HG02884 (cell line): ENCODE measurements around the gene EPYC.
A peak's percentile ranks its signal among the peaks of the same experiment; 100 is the strongest.

ENCODE experiments used
- ATAC-seq: cut with Tn5 transposase; IDR thresholded peaks from one replicate; pipeline ENCODE4 v1.9.1; 2021; ENCODE audit warnings: mild to moderate bottlenecking, moderate library complexity; ENCODE audit not compliant: unreplicated experiment

The EPYC gene, protein sequence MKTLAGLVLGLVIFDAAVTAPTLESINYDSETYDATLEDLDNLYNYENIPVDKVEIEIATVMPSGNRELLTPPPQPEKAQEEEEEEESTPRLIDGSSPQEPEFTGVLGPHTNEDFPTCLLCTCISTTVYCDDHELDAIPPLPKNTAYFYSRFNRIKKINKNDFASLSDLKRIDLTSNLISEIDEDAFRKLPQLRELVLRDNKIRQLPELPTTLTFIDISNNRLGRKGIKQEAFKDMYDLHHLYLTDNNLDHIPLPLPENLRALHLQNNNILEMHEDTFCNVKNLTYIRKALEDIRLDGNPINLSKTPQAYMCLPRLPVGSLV

DNA sequence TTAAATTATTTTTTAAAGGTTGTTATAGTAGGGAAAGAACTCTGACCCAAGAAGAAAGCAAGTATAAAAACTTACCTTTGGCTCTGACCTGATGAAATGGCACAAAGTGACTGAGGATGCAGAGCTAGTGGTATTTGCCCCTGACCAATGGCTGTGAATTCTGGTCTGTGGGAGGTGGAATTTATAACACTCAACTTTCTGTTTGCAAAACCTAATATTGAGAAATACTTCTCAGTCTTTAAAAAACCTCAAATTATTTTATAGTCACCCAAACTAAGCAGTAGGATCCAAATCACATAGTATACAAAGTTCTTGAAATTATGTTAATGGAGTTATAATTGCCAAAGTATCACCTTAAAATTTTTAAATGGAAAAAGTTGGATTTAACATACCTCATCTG lies at the start of gene EPYC:
Gene EPYC, minus strand, starts transcription at position 101 of the 400 bp plus-strand sequence. CDS start 2,407 bp downstream, outside the sequence.
- no peak for ATAC-seq

DNA sequence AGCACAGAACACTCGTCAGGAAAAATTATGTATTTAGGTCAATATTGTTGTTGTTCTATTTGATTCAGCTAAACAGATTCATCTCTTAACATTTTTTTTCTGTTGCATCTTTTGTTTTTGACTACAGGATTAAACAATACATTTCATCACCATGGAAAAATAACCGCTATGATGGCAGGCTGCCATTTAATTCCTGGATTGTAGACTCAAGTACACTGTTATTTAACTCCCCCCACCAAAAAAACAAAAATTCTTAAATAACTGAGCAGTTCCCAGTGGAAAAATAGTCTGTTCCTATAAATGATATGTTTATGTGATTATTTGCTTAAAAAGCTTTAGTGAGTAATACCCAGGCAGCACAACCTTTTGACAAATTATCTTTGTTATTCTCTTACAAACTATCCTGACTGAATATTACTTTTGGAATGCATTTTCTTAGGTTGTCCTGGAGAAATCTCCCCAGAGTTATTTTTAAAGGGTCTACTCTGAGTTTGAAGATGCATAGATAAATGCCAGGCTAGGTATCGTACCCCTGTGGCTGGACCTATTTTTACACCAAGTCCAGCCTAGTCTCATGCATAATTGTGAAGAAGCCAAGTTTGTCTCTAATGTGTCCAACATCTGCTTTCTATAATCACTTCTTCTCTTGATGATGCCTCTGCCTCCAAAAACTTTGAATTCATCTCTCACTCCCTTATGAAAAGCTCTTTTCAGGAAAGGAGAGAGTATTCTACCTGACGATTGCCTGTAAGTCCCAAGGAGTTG lies 49.4 kb upstream of the EPYC start:
- no peak for ATAC-seq

DNA sequence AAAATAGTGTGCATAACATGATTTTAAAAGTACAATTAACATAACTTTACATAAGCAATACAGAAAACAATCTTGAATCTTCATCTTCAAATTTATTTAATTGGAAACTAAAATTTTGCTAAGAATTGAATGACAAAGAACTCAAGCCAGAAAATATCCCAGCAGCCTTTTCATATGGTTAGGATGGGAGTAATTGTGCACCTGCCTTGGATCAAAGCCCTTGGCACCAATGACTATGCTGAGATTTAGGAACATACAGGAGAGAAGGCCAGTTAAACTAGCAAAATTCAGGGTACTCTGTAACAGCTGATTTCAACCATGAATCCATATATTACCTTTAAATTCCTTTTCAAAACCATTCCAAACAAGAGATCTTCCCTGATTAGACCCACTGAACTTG lies 47.3 kb upstream of the EPYC start:
- no peak for ATAC-seq

DNA sequence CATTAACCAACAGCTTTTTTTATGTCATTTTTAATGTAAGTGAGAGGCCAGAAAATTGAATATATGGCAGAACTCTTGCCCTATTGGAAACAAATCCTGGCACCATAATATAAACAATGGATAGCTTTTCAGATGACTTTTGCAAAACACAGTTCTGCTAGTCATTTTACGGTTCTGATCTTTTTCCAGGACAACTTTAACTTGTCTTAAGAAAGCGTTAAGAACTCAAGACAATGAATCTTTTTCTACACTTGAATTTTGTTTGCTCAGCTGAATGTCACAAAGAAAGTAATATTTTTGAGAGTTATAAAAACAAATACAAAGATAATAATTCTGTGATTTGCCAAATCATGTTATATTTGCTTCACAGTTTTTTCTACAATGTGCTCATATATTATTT lies 39.8 kb upstream of the EPYC start:
- ATAC-seq = no peak

DNA sequence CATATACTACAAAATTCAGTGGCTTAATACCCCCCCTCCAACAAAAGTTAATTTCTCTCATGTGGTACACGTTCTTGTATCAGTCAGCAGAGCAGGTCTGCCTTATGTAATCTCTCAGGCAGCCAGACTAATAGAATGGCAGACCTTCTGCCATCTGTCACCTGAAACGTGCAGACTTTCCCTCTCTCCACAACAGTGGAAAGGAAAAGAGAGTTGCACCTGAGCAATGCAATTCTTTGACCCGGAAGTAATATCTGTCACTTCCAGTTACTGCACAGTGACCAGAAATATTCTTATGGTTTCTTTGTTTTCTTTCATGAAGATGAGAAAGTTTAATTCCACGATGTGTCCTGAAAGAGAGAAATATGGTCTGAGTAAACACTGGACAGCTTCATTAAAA lies 38.6 kb upstream of the EPYC start:
- ATAC-seq = no peak

DNA sequence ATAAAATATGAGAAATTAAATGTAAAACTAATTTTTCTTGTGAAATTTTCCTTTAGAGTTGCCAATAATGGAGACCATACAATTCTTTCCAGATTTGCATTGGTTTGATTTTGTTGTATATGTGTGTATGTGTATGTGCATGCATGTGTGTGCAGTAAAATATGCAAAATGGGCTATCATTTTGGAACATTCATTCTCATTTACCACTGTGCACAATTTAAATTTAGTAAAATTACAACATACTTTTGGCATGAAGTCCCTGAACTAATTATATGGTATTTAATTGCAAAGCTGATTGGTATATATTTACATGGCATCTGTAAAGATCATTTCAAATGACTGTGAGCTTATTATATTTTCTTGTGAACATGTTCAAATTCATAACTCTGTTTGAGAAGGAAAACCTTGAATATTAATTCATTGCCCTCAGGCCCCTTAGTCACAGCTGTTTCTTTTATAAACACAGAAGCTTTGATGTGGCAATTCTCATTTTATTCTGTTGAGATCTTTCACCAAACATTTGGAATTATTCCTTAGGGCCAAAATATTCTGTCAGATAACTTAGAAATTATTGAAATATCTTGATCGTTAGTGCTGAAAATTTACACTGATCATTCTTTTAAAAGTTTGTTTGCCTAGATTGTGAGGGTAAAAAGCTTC lies 35.5 kb upstream of the EPYC start:
- no peak for ATAC-seq

DNA sequence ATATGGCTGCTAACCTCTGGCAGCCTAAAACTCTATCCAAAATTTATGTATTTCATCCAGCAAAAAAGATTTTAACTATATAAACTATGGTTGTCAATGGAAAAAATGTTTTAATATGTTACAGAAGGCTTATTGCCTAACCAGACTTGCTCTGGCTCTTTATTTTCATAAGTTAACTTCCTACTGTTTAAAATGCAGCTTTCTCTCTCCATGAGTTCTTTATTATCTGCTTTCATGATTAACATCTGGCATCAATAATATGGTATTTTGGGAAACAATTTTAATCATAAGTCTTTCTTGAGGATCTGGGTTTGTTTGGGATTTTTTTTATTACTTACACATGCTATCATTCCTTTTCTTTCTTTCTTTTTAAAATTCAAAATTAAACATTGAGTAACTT lies 32.5 kb upstream of the EPYC start:
- ATAC-seq = no peak

DNA sequence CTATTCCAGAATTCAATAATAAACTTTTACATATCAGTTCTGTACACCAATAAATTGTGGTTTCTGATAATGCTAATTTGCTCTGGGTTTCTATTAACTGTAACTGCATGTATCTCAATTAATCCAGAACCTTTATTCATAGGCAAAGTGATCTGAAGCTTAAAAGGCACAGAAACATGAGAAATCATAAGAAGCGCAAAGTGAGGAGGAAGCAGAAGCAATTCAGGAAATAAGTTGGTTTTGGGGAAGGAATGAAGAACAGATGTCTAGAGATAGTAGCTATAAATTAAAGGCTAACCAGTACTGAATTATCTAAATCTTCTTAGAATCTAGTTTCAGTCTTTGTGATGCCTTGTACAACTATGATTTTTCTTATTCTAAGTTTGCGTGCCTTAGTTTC lies 28.5 kb upstream of the EPYC start:
- ATAC-seq = no peak

DNA sequence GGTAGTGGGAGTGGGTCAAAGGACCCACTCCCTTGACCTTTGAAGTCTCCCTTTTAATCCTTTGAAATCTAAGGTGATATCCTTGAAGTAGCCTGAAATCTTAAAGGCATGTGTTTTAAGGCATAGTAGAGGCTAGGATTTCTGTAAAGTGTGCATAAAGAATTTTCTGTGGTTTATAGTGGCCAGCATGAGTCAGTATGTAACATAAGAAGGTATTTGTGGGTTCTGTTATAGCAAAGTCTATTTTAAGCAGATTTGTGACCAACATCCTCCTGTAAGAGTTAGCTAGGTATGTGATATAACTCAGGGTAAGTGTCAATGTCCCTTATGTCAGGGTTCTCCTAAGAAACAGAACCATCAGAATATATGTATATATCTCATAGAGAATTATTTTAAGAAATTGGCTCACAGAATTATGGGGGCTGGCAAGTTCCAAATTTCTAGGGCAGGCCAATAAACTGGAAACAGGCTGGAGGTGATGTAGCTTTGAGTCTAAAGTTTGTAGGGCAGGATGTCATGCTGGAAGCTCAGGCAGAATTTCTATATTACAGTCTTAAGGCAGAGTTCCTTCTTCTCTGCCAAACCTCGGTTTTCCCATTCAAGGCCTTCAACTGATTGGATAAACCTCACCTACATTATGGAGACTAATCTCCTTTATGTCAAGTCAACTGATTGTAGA lies 18.7 kb upstream of the EPYC start:
- peak; percentile 90 for ATAC-seq

DNA sequence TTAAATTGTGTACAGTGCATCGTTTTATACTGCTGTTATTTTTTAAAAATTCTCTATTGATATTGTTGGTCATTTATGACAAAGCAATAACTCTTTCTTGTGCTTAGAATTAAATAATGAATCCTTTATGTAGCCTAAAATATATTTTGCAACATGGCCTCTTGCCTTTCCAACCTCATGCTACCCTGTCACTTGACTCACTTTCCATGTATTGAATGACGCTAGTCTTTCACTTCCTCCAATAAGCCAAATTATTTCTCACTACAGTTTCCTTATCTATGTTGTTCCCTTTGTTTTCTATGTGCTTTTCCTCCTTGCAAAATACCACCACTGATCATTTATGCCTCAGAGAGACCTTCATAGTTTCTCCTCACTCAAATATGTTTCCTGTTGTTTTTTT lies 16.3 kb upstream of the EPYC start:
- ATAC-seq = no peak

DNA sequence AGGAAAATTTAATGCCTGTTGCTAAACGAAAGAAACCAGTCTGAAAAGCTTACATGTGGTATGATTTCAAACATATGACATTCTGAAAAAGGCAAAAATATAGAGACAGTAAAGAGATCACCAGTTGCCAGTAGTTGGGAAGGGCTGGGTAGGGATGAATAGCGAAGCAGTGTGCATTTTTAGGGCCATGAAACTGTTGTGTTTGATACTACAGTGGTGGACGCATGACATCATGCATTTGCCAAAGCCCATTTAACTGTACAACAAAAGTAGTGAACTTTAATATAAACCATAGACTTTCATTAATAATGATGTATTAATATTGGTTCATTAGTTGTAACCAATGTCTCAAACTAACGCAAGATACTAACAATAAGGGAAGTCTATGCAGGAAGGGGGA lies 14.7 kb upstream of the EPYC start:
- no peak for ATAC-seq

DNA sequence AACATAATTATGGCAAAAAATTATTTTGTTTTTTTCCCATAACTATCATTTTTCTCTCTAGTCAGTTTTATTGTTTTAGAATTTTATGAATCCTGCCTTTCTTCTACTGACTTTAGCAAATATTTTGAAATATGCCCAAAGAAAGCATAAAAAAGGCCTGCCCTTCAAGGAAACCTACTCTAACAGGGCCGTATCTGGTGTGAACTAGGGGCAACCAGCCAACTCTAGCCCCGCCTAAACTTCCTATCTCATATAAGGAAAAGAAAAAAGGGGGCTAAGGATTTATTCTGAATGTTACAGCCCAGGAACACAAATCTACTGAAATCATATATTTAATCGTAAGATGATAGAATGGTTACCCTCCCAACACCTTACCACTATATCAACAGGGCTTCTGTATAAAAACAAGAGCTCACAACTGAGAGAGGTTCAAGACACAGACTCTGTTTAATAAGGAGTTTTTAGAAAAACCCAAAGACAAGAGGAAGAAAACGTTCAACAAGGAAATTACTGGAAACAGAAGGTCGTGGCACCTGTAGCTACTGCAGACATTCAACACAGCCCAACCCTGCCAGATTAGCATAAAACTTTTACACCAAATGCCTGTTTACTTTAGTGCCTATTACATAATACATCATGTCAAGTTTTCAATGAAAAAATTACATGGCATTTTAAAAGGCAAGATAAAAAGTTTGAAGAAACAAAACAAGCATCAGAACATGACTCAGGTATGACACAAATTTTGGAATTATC lies 12.9 kb upstream of the EPYC start:
- ATAC-seq = no peak

DNA sequence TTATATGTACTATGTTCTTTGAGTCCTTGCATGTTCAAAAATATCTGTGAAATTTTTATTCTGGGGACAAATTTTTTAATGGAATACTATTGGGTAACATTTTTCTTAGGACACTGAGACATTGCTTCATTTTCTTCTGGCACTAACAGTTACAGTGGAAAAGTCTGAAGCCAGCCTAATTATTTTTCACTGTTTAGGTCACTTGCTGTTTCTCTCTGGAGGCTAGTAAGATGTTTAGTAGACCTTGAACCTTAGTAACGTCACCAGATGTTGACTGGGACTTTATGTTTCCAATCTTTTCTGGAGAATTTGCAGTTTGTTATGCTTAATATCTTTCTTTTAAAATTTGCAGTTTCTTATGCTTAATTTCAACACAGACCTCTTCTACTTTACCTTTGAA lies 12.3 kb upstream of the EPYC start:
- ATAC-seq = no peak

DNA sequence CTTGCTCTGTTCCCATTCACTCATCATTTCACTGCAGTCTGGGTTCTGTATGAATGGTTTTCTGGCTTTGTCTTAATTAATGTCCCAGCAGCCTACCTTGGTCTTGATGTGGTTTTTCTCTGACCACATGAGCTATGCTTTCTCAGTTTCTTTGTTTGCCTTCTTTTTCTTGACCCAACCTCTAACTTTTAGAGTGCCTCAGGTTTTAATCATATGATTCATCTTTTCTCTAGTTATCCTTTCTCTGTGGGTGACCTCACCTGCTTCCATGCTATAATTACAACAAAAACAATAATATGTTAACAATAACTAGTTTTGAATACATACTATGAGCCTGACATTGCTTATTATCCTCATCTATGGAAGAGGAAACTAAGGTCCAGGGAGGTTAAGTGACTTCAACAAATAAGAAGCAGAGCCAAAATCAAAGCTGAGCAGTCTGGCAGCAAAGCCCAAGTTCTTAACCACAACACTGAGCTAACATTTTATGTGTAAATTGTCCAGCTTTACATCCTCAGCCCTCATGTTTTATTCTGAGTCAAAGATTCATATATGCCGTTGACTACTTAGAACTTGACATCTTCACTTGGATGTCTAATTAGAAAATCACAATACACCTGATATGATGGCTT lies 4.7 kb upstream of the EPYC start:
- ATAC-seq = peak; percentile 81

DNA sequence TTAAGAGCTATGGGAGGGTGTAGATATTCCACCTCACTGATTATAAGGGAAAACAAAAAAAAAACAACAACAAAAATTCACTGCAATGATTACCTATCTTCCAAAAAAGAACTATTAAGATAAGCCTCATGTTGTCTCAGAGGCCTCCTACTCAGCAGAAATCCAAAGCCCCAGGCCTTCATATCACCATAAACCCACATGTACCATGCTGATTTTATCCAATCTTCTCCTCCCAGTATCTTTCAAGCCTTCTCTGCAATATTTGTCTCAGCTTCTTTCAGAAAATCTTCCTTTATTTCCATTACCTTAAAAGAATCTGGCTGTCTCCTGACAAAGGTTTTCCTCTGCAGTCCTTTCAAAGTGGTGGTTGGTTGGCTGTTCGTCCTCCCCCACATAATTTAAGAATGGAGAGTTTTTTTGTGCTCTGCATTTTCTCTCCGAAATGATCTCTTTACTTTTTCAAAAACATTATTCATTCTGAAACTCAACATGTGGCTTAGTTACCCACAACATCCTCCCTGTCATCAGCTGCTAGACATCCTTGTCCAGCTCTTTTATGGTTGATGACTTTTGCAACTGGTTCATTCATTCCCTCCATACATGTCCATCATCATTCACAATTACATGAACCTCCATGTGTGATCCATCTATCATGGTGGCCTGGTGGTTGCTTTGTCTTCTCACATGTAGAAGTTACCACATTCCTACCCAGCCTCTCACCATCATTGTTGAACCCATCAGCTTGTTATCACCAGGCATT lies 2.9 kb upstream of the EPYC start:
- ATAC-seq = peak; percentile 82

DNA sequence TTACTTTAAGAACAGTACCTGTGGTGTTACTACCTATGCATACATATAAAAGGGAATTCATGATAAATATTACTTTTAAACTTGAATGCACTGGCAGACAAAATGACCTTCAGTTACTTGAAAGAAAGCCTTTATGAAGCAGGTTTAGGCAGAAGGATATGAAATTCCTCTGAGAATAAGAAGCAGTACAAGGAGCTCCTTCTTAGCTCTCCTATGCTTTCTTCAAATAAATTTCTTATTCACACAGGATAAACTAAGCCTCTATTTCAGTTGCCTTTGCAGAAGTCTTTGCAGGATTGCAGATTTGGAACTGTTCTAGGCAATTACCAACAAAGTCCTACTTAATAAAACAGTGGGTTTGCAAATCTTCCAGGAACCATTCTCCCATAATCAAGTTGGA lies 1.0 kb downstream of the EPYC start:
- no peak for ATAC-seq

DNA sequence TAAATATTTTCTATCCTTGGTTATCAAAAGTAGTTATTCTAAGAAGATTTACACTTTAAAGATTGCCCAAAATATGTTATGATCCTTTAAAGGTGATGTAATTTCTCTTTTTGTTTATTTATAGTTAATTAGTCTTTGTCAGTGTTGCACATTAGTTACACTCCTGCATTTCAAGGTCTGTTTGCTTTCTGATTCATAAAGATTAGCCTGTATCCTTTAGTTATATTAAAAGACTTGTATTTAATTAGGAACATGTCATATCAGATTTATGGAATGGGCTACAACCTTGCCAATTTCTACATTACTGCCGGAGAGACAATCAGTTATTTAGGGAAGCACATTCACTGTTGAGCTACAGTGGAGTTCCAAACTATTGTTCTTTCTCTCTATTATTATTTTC lies 3.5 kb downstream of the EPYC start:
- ATAC-seq = no peak

DNA sequence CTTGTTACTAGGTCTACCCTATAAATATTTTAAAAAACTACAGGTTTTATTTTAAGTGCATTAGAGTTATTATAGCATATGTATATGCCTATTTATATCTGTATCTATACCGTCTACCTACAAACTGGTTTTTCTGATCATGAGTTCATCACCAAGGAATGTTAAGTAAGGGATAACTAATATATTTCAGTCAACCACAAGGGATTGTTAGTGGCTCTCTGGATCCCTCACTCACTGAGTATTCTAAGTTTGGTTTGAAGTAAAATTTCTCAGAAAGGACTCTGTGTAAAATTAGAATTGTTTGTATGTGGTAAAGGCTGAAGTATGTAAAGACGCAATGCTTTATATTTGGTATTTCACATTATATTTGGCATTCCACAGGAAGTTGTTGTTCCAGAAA lies 4.8 kb downstream of the EPYC start:
- ATAC-seq = no peak

DNA sequence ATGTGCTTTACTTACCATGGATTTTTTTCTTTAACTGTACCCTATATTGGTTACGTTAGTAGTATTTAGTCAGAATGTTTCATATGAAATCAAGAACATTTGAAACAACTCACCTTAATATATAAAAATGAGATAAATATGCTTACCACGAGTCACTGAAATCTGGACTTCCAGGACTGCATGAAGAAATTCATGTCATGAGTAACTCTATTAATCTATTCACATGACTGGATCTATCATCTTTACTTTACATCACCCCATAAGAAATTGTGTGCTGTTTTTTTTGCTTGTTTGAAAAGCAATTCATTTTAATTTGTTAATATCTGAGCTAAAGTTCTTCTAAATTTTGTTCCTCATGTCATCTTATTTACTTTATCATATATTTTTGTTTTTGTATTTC lies 5.2 kb downstream of the EPYC start:
- no peak for ATAC-seq

DNA sequence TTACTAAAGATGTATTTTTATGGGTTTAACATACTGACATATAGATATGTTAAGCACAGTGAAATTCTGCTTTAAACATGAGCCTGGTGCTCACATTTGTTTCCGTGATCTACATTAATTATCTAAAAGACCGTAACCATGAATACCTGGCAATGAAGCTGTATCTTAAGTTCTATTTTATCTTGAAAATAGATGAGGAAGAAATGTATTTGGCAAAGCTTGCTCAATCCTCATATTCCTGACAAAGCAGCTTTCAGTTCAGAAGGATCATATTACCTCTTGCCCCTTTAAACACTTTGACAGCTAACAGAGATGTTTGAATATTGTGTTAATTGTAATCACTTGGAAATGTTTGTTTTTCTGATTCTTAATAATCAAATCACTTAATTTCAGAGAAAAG lies 9.8 kb downstream of the EPYC start:
- ATAC-seq = no peak
